ENCODE measurements around the gene FCHO1. TPM values are rescaled to one million over a fixed set of nuclear protein-coding genes. Genes with fewer than 3 reads are reported as not detected.

The FCHO1 gene
- total RNA-seq, 2 experiments from 2014 or later: 85.6 to 107 TPM

GRCh38 chr19:17748884-17749638, 2.2 kb upstream of the FCHO1 start:
- no peaks in the 10 kb centered on the region for H3K9me3 ChIP-seq (ENCODE audit: low read length)
- H3K4me2 ChIP-seq (ENCODE audit: low read length): peak overlapping the region; percentile 82
- peaks cover 11% of the 10 kb centered on the region for H3K36me3 ChIP-seq (ENCODE audit: insufficient read depth, low read length)
- H3K9me2 ChIP-seq (ENCODE audit: insufficient read depth, low read length): no peaks in the 10 kb centered on the region
- peak overlapping the region; percentile 74 for H3K4me3 ChIP-seq (ENCODE audit: low read depth, low read length, poor library complexity, severe bottlenecking)
- intact Hi-C loops (cut with micrococcal nuclease; ENCODE audit: unreplicated experiment): no loop called here
- H2AFZ ChIP-seq (ENCODE audit: low read length): no peak overlapping the region
- H3K27ac ChIP-seq (ENCODE audit: low read depth, low read length, poor library complexity, severe bottlenecking): peak overlapping the region; percentile 93
- no peaks in the 10 kb centered on the region for H4K20me1 ChIP-seq (ENCODE audit: insufficient read depth, low read length)
- TF ChIP-seq, protein P1, sequence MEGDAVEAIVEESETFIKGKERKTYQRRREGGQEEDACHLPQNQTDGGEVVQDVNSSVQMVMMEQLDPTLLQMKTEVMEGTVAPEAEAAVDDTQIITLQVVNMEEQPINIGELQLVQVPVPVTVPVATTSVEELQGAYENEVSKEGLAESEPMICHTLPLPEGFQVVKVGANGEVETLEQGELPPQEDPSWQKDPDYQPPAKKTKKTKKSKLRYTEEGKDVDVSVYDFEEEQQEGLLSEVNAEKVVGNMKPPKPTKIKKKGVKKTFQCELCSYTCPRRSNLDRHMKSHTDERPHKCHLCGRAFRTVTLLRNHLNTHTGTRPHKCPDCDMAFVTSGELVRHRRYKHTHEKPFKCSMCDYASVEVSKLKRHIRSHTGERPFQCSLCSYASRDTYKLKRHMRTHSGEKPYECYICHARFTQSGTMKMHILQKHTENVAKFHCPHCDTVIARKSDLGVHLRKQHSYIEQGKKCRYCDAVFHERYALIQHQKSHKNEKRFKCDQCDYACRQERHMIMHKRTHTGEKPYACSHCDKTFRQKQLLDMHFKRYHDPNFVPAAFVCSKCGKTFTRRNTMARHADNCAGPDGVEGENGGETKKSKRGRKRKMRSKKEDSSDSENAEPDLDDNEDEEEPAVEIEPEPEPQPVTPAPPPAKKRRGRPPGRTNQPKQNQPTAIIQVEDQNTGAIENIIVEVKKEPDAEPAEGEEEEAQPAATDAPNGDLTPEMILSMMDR (conservative IDR thresholded peaks at IDR 0.05; ENCODE audit: low read length): no peak
- TF ChIP-seq EZH2phosphoT487 (IDR thresholded peaks at IDR 0.05; ENCODE audit: borderline replicate concordance, low read depth, low read length): no peak
- DNase-seq (ENCODE audit: low spot score): no peak
- H3K79me2 ChIP-seq (ENCODE audit: insufficient read depth, low read depth, low read length): peaks cover 53% of the 10 kb centered on the region
- H3K4me1 ChIP-seq (ENCODE audit: insufficient read depth, low read length, poor library complexity, severe bottlenecking): peaks cover 63% of the 10 kb centered on the region
- POLR2A ChIA-PET: interaction anchor here (0.6 to 2.4 kb wide), 5 partner anchors 11 to 229 kb away, joined by 3 to 8 read pairs (median 4); partner anchors contain the start of gene MAP1S
- CTCF ChIA-PET (ENCODE audit: unreplicated experiment): no interaction called here
- BruUV-seq (replicated peaks): no TSS peak

DNA sequence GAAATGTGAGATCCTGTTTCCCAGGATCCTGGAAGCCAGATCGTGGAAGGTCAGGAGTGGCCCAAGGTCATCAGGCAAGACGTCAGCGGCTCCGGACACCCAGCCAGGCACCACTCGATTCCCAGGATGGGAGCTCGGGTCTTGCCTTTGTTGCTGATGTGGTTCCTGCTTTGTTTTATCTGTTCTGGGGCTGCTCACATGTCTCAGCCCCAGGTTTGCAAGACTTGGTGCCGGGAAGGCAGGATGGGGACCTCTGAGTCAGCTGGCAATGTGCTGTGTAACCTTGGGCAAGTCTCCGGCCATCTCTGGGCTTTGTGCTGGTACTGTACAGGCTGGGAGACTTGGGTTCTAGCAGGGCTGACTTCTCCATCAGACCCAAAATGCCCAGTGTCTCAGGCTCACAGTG, 1.4 kb upstream of the FCHO1 start:
- CTCF ChIA-PET (ENCODE audit: unreplicated experiment): interaction anchor here (0.6 kb wide), 1 partner anchor 223 kb away, joined by 4 read pairs; a partner anchor contains a TSS
- BruUV-seq (replicated peaks): no TSS peak
- DNase-seq (ENCODE audit: low spot score): peak; percentile 67

More for the DNA sequence above, 1.4 kb upstream of the FCHO1 start:
- Histone ChIP-seq H3K4me3 (ENCODE audit: low read depth, low read length, poor library complexity, severe bottlenecking) (peak overlapping the region; percentile 74), H3K4me1 (ENCODE audit: insufficient read depth, low read length, poor library complexity, severe bottlenecking) (peaks cover 66% of the 10 kb centered on the region), H3K27ac (ENCODE audit: low read depth, low read length, poor library complexity, severe bottlenecking) (peak overlapping the region; percentile 93), H3K79me2 (ENCODE audit: insufficient read depth, low read depth, low read length) (peaks cover 53% of the 10 kb centered on the region), H3K9me2 (ENCODE audit: insufficient read depth, low read length) (no peaks in the 10 kb centered on the region), H2AFZ (ENCODE audit: low read length) (no peak overlapping the region; the same call in 1 of the 2 replicates), H4K20me1 (ENCODE audit: insufficient read depth, low read length) (no peaks in the 10 kb centered on the region), H3K36me3 (ENCODE audit: insufficient read depth, low read length) (peaks cover 17% of the 10 kb centered on the region), H3K4me2 (ENCODE audit: low read length) (peak overlapping the region; percentile 82), H3K9me3 (ENCODE audit: low read length) (no peaks in the 10 kb centered on the region)
- POLR2A ChIA-PET: interaction anchor here (1.3 to 2.4 kb wide), 2 partner anchors 11 to 31 kb away, joined by 4 to 8 read pairs; partner anchors contain the start of gene MAP1S
- TF ChIP-seq, protein P1 (conservative IDR thresholded peaks at IDR 0.05; ENCODE audit: low read length): no peak
- TF ChIP-seq EZH2phosphoT487 (IDR thresholded peaks at IDR 0.05; ENCODE audit: borderline replicate concordance, low read depth, low read length): no peak
- intact Hi-C loops (cut with micrococcal nuclease; ENCODE audit: unreplicated experiment): loop anchor here (5.0 to 10.0 kb wide), 3 partner anchors 225 to 443 kb away; partner anchors contain the start of genes DDA1, MAST3 and MRPL34

Measured in OCI-LY7 (cell line).